Adrenal gland (tissue), 5 donors: Measurements from ENCODE around the gene MRPL55.

Experiments used
- POLR2A ChIP-seq, 2 donors: fragments of 450-650 bp; IDR thresholded peaks; one replicate each; pipeline ENCODE4 v1.6.1; 2017; ENCODE audit warnings: antibody characterized with exemption in 2 of 2, mild to moderate bottlenecking in 2 of 2, moderate library complexity in 1 of 2
- TF ChIP-seq, protein P1 (sequence below), 6 experiments: fragments of 450-650 bp in 4 of 6; fragments of 200-600 bp in 2 of 6; sonication (generic) in 1 of 6; IDR thresholded peaks; 1 replicate in 5 of 6; 2 replicates in 1 of 6; pipeline versions ENCODE4 v1.5.1 to v1.8.0; 2016 to 2021; ENCODE audit warnings: antibody characterized with exemption in 6 of 6, mild to moderate bottlenecking in 2 of 6, moderate library complexity in 1 of 6
- donor health status: DM: no; HTN: no; CAD: no.

DNA sequence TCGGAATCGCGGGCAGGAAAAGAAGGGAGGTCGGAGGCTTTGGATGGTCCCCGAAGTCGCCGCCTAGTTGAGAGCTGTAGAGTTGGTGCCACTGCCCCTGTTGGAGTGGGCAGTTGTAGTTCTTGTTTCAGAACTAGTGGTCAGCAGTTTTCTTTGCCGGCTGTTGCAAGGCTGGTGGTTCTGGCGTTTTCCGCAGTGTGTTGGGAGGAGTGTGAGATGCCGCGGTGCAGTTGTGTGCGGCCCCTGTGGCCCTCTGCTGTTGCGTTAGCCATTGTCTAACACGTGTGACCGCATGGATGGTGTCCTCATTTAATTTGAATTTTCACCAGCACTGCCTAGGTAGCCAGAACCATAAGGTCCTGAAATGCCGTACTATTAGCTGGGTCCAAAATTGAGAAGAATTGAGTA is 25.2 kb downstream of the MRPL55 start:
- TF ChIP-seq, protein P1, sequence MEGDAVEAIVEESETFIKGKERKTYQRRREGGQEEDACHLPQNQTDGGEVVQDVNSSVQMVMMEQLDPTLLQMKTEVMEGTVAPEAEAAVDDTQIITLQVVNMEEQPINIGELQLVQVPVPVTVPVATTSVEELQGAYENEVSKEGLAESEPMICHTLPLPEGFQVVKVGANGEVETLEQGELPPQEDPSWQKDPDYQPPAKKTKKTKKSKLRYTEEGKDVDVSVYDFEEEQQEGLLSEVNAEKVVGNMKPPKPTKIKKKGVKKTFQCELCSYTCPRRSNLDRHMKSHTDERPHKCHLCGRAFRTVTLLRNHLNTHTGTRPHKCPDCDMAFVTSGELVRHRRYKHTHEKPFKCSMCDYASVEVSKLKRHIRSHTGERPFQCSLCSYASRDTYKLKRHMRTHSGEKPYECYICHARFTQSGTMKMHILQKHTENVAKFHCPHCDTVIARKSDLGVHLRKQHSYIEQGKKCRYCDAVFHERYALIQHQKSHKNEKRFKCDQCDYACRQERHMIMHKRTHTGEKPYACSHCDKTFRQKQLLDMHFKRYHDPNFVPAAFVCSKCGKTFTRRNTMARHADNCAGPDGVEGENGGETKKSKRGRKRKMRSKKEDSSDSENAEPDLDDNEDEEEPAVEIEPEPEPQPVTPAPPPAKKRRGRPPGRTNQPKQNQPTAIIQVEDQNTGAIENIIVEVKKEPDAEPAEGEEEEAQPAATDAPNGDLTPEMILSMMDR (IDR thresholded peaks at IDR 0.05): no peak
- TF ChIP-seq POLR2A (IDR thresholded peaks at IDR 0.05): peak in 1 of 2 donors; percentile 10
